Activated CD4-positive, alpha-beta T cell treated with anti-CD3 and anti-CD28 coated beads, Interleukin-2, amount 10 ng/mL, durations not matched to agents 7 days and 5 days (primary cell): ENCODE measurements around the gene LRRC18. TPM values are rescaled to one million over a fixed set of nuclear protein-coding genes. Genes with fewer than 3 reads are reported as not detected.

ENCODE experiments used
- CTCF ChIA-PET: fragments of 350-600 bp; sonication (Branson Sonifier 250); formaldehyde crosslinking; loops from one replicate; lab custom pipeline; 2021; ENCODE audit warnings: antibody characterized with exemption; lab: Charles Lee
- POLR2A ChIA-PET: fragments of 350-600 bp; sonication (Branson Sonifier 250); formaldehyde crosslinking; loops from one replicate; lab custom pipeline; 2021; ENCODE audit warnings: antibody characterized with exemption; lab: Charles Lee
- DNase-seq: peaks from one replicate; pipeline ENCODE4 v3.0.0-alpha.2; 2020
- H3K27ac Mint-ChIP-seq: one replicate; pipeline ENCODE4 v1.8.0; 2021; ENCODE audit warnings: mild to moderate bottlenecking, moderate library complexity, mixed read lengths
- H3K27me3 Mint-ChIP-seq: one replicate; pipeline ENCODE4 v1.8.0; 2021; ENCODE audit warnings: mixed read lengths
- H3K36me3 Mint-ChIP-seq: one replicate; pipeline ENCODE4 v1.8.0; 2021; ENCODE audit warnings: low read depth, mixed read lengths
- H3K4me1 Mint-ChIP-seq: one replicate; pipeline ENCODE4 v1.8.0; 2021; ENCODE audit warnings: mixed read lengths
- H3K4me3 Mint-ChIP-seq: one replicate; pipeline ENCODE4 v1.8.0; 2021; ENCODE audit warnings: mild to moderate bottlenecking, moderate library complexity, mixed read lengths
- H3K9me3 Mint-ChIP-seq: one replicate; pipeline ENCODE4 v1.8.0; 2021; ENCODE audit warnings: mixed read lengths
- total RNA-seq, 2 experiments: library from RNA; stranded (reverse); gene quantifications; one replicate each; pipeline ENCODE4 v1.2.3, GENCODE V29; 2021

Gene LRRC18
- total RNA-seq, 2 experiments from 2014 or later: not detected

GRCh38 chr10:48941427-48942075, 1.9 kb upstream of the LRRC18 start:
- ChIA-PET POLR2A (no interaction called here), CTCF (no interaction called here)
- Mint-ChIP-seq H3K36me3 (no peaks in the 10 kb centered on the region), H3K27ac (no peak overlapping the region), H3K4me3 (no peak overlapping the region), H3K9me3 (no peaks in the 10 kb centered on the region), H3K27me3 (no peaks in the 10 kb centered on the region), H3K4me1 (no peaks in the 10 kb centered on the region)
- DNase-seq: no peak

- no peak for DNase-seq
- no peaks in the 10 kb centered on the region for H3K36me3 Mint-ChIP-seq
- H3K9me3 Mint-ChIP-seq: no peaks in the 10 kb centered on the region
- ChIA-PET POLR2A (no interaction called here), CTCF (no interaction called here)
- no peak overlapping the region for H3K4me3 Mint-ChIP-seq
- H3K4me1 Mint-ChIP-seq: no peaks in the 10 kb centered on the region
- no peak overlapping the region for H3K27ac Mint-ChIP-seq
- no peaks in the 10 kb centered on the region for H3K27me3 Mint-ChIP-seq
Observed at GRCh38 chr10:48940958-48941357, 1.3 kb upstream of the LRRC18 start.

- H3K27ac Mint-ChIP-seq: no peak overlapping the region
- no peaks in the 10 kb centered on the region for H3K27me3 Mint-ChIP-seq
- H3K4me1 Mint-ChIP-seq: no peaks in the 10 kb centered on the region
- H3K36me3 Mint-ChIP-seq: no peaks in the 10 kb centered on the region
- no peak for DNase-seq
- H3K9me3 Mint-ChIP-seq: no peaks in the 10 kb centered on the region
- ChIA-PET POLR2A (no interaction called here), CTCF (no interaction called here)
- H3K4me3 Mint-ChIP-seq: no peak overlapping the region
Observed at GRCh38 chr10:48940372-48940771, 732 bp upstream of the LRRC18 start.

GRCh38 chr10:48938990-48939536, 577 bp downstream of the LRRC18 start:
- CTCF ChIA-PET: interaction anchor here (1.4 kb wide), 2 partner anchors 12 to 16 kb away, joined by 3 to 4 read pairs; no protein-coding TSS in a partner anchor
- POLR2A ChIA-PET: no interaction called here
- Mint-ChIP-seq H3K27me3 (no peaks in the 10 kb centered on the region), H3K27ac (no peak overlapping the region), H3K4me3 (no peak overlapping the region), H3K9me3 (no peaks in the 10 kb centered on the region), H3K36me3 (no peaks in the 10 kb centered on the region), H3K4me1 (no peaks in the 10 kb centered on the region)
- DNase-seq: no peak

- Mint-ChIP-seq H3K36me3 (no peaks in the 10 kb centered on the region), H3K27me3 (no peaks in the 10 kb centered on the region), H3K4me1 (no peaks in the 10 kb centered on the region), H3K27ac (no peak overlapping the region), H3K4me3 (no peak overlapping the region), H3K9me3 (no peaks in the 10 kb centered on the region)
- ChIA-PET POLR2A (no interaction called here), CTCF (interaction anchor here (1.4 kb wide), 1 partner anchor 13 kb away, joined by 4 read pairs; no protein-coding TSS in a partner anchor)
- no peak for DNase-seq
Observed at GRCh38 chr10:48938281-48938680, 1.4 kb downstream of the LRRC18 start.

GRCh38 chr10:48937796-48938195, 1.8 kb downstream of the LRRC18 start:
- H3K9me3 Mint-ChIP-seq: no peaks in the 10 kb centered on the region
- no peaks in the 10 kb centered on the region for H3K27me3 Mint-ChIP-seq
- H3K36me3 Mint-ChIP-seq: no peaks in the 10 kb centered on the region
- no peak for DNase-seq
- CTCF ChIA-PET: interaction anchor here (1.4 kb wide), 1 partner anchor 14 kb away, joined by 4 read pairs; no protein-coding TSS in a partner anchor
- no peak overlapping the region for H3K4me3 Mint-ChIP-seq
- no peak overlapping the region for H3K27ac Mint-ChIP-seq
- H3K4me1 Mint-ChIP-seq: no peaks in the 10 kb centered on the region
- POLR2A ChIA-PET: no interaction called here

- no peaks in the 10 kb centered on the region for H3K9me3 Mint-ChIP-seq
Observed at GRCh38 chr10:48935577-48935976, 4.1 kb downstream of the LRRC18 start.

GRCh38 chr10:48934672-48935501, 4.8 kb downstream of the LRRC18 start:
- POLR2A ChIA-PET: no interaction called here
- Mint-ChIP-seq H3K27ac (no peak overlapping the region), H3K4me3 (no peak overlapping the region), H3K27me3 (peaks cover 1% of the 10 kb centered on the region), H3K9me3 (no peaks in the 10 kb centered on the region), H3K36me3 (no peaks in the 10 kb centered on the region), H3K4me1 (no peaks in the 10 kb centered on the region)
- no peak for DNase-seq
- CTCF ChIA-PET: interaction anchor here (0.6 kb wide), 1 partner anchor 81 kb away, joined by 3 read pairs; no protein-coding TSS in a partner anchor

More at GRCh38 chr10:48935577-48935976, 4.1 kb downstream of the LRRC18 start:
- Mint-ChIP-seq H3K27me3 (no peaks in the 10 kb centered on the region), H3K4me3 (no peak overlapping the region), H3K4me1 (no peaks in the 10 kb centered on the region), H3K27ac (no peak overlapping the region), H3K36me3 (no peaks in the 10 kb centered on the region)
- CTCF ChIA-PET: interaction anchor here (0.6 kb wide), 1 partner anchor 80 kb away, joined by 3 read pairs; no protein-coding TSS in a partner anchor
- POLR2A ChIA-PET: no interaction called here
- DNase-seq: no peak

GRCh38 chr10:48932831-48933664, 6.6 kb downstream of the LRRC18 start:
- Mint-ChIP-seq H3K36me3 (no peaks in the 10 kb centered on the region), H3K27me3 (peaks cover 1% of the 10 kb centered on the region), H3K4me1 (no peaks in the 10 kb centered on the region), H3K4me3 (no peak overlapping the region), H3K27ac (peak overlapping the region; percentile 26), H3K9me3 (no peaks in the 10 kb centered on the region)
- ChIA-PET CTCF (interaction anchor here (0.9 to 1.1 kb wide), 3 partner anchors 8 to 23 kb away, joined by 3 read pairs; no protein-coding TSS in a partner anchor), POLR2A (interaction anchor here (0.5 kb wide), 1 partner anchor 391 kb away, joined by 3 read pairs; no protein-coding TSS in a partner anchor)
- no peak for DNase-seq

GRCh38 chr10:48931188-48931587, 8.5 kb downstream of the LRRC18 start:
- Mint-ChIP-seq H3K27ac (no peak overlapping the region), H3K4me3 (no peak overlapping the region), H3K9me3 (no peaks in the 10 kb centered on the region), H3K36me3 (no peaks in the 10 kb centered on the region), H3K27me3 (peaks cover 1% of the 10 kb centered on the region), H3K4me1 (no peaks in the 10 kb centered on the region)
- ChIA-PET CTCF (interaction anchor here (0.7 kb wide), 1 partner anchor 33 kb away, joined by 3 read pairs; no protein-coding TSS in a partner anchor), POLR2A (no interaction called here)
- no peak for DNase-seq

GRCh38 chr10:48929413-48929990, 10.1 kb downstream of the LRRC18 start:
- H3K4me3 Mint-ChIP-seq: no peak overlapping the region
- H3K9me3 Mint-ChIP-seq: no peaks in the 10 kb centered on the region
- no peaks in the 10 kb centered on the region for H3K4me1 Mint-ChIP-seq
- no peak for DNase-seq
- H3K27me3 Mint-ChIP-seq: peaks cover 3% of the 10 kb centered on the region
- POLR2A ChIA-PET: no interaction called here
- no peak overlapping the region for H3K27ac Mint-ChIP-seq
- CTCF ChIA-PET: no interaction called here
- H3K36me3 Mint-ChIP-seq: no peaks in the 10 kb centered on the region
